Endothelial cell of umbilical vein (primary cell): ENCODE data around the gene PDE4B. TPM values are rescaled to one million over a fixed set of nuclear protein-coding genes. Genes with fewer than 3 reads are reported as not detected.

Experiments used
- BruUV-seq: library from RNA; stranded (reverse); fragments of 400-500 nt; replicated peaks from 2 replicates; lab custom pipeline; 2021; lab: Mats Ljungman, UMichigan
- CTCF ChIA-PET: fragments of 300-600, 350-600 bp; sonication (Branson Sonifier 250); formaldehyde crosslinking; loops from one replicate; lab custom pipeline; 2021; ENCODE audit warnings: antibody characterized with exemption, inconsistent platforms; lab: Charles Lee
- POLR2A ChIA-PET: fragments of 300-600, 350-600 bp; sonication (Branson Sonifier 250); formaldehyde crosslinking; loops from one replicate; lab custom pipeline; 2021; ENCODE audit warnings: antibody characterized with exemption, inconsistent platforms; lab: Charles Lee
- DNase-seq: peaks from one replicate; pipeline ENCODE4 v3.0.0-alpha.2; 2011; ENCODE audit warnings: low read depth, low spot score
- FAIRE-seq: peaks from 2 replicates; lab custom pipeline; 2011; peaks lifted over from hg19 to GRCh38; lab: Jason Lieb, UNC
- H2AFZ ChIP-seq: 2 replicates; pipeline ENCODE4 v1.6.0; 2012; ENCODE audit warnings: low read depth, low read length, control low read depth, inconsistent platforms
- H3K27ac ChIP-seq: 2 replicates; pipeline ENCODE4 v1.5.1; 2011; ENCODE audit warnings: low read depth, mild to moderate bottlenecking, control low read depth, low read length, moderate library complexity; ENCODE audit not compliant: insufficient read depth
- H3K27me3 ChIP-seq, 2 experiments: 2 replicates each; pipeline versions ENCODE4 v1.6.0 to v1.6.1; 2011; ENCODE audit warnings: low read length in 2 of 2, mixed read lengths in 1 of 2; ENCODE audit not compliant: control insufficient read depth in 2 of 2, insufficient read depth in 2 of 2
- H3K36me3 ChIP-seq, 2 experiments: 2 replicates in 1 of 2; 3 replicates in 1 of 2; pipeline ENCODE4 v1.5.1; 2011; ENCODE audit warnings: low read length in 2 of 2, mild to moderate bottlenecking in 1 of 2, moderate library complexity in 1 of 2; ENCODE audit not compliant: control insufficient read depth in 2 of 2, insufficient read depth in 2 of 2; ENCODE audit errors: extremely low read depth in 1 of 2
- H3K4me1 ChIP-seq: 3 replicates; pipeline ENCODE4 v1.5.1; 2011; ENCODE audit warnings: mild to moderate bottlenecking, low read length; ENCODE audit not compliant: control insufficient read depth, insufficient read depth; ENCODE audit errors: extremely low read depth
- H3K4me2 ChIP-seq: 2 replicates; pipeline ENCODE4 v1.6.1; 2011; ENCODE audit warnings: low read length, control low read depth, mixed read lengths; ENCODE audit not compliant: insufficient read depth
- H3K4me3 ChIP-seq, 3 experiments: fragments of 200-600 bp in 1 of 3; sonication (generic), shearing (Covaris generic) in 1 of 3; replicated peaks in 1 of 3; 2 replicates each; pipeline ENCODE4 v1.5.1; 2011 to 2016; ENCODE audit warnings: control low read depth in 3 of 3, low read length in 3 of 3, mild to moderate bottlenecking in 2 of 3, inconsistent platforms in 1 of 3, low read depth in 1 of 3, moderate library complexity in 1 of 3; ENCODE audit not compliant: insufficient read depth in 1 of 3
- H3K79me2 ChIP-seq: 2 replicates; pipeline ENCODE4 v1.6.0; 2012; ENCODE audit warnings: low read length, inconsistent platforms; ENCODE audit not compliant: control insufficient read depth, insufficient read depth
- H3K9ac ChIP-seq: replicated peaks from 2 replicates; pipeline ENCODE3; 2011; ENCODE audit warnings: low read length, control low read depth; ENCODE audit not compliant: insufficient read depth; ENCODE audit errors: extremely low read depth
- H3K9me1 ChIP-seq: replicated peaks from 3 replicates; pipeline ENCODE4 v1.6.0; 2011; ENCODE audit warnings: mild to moderate bottlenecking, low read length; ENCODE audit not compliant: control insufficient read depth, insufficient read depth; ENCODE audit errors: extremely low read depth
- H3K9me3 ChIP-seq: replicated peaks from 2 replicates; pipeline ENCODE4 v1.5.1; 2012; ENCODE audit warnings: low read length, inconsistent platforms; ENCODE audit not compliant: control insufficient read depth, insufficient read depth
- H4K20me1 ChIP-seq: replicated peaks from 2 replicates; pipeline ENCODE3; 2011; ENCODE audit warnings: mild to moderate bottlenecking, low read length; ENCODE audit not compliant: control insufficient read depth, insufficient read depth; ENCODE audit errors: extremely low read depth
- CTCF ChIP-seq, 2 donors: IDR thresholded peaks; 1 replicate in 1 of 2; 2 replicates in 1 of 2; pipeline ENCODE4 v1.5.1; 2011; ENCODE audit warnings: low read length in 2 of 2, mild to moderate bottlenecking in 2 of 2, moderate library complexity in 2 of 2, control low read depth in 1 of 2, inconsistent platforms in 1 of 2, low read depth in 1 of 2; ENCODE audit not compliant: insufficient read depth in 1 of 2; ENCODE audit errors: extremely low read depth in 1 of 2
- EZH2 ChIP-seq: IDR thresholded peaks from 2 replicates; pipeline ENCODE4 v1.6.1; 2012; ENCODE audit warnings: borderline replicate concordance, low read depth, mild to moderate bottlenecking, moderate library complexity, low read length, inconsistent platforms; ENCODE audit not compliant: severe bottlenecking
- FOS ChIP-seq: IDR thresholded peaks from 2 replicates; pipeline ENCODE4 v1.6.1; 2011; ENCODE audit warnings: mild to moderate bottlenecking, low read length, moderate library complexity, borderline replicate concordance; ENCODE audit not compliant: insufficient read depth
- GATA2 ChIP-seq: IDR thresholded peaks from 2 replicates; pipeline ENCODE4 v1.7.0; 2011; ENCODE audit warnings: low read depth, mild to moderate bottlenecking, moderate library complexity, mixed read lengths, low read length; ENCODE audit not compliant: insufficient read length, insufficient read depth
- JUN ChIP-seq: IDR thresholded peaks from 2 replicates; pipeline ENCODE4 v1.6.1; 2011; ENCODE audit warnings: borderline replicate concordance, low read depth; ENCODE audit not compliant: insufficient read length, insufficient read depth
- POLR2AphosphoS5 ChIP-seq: IDR thresholded peaks from 2 replicates; pipeline ENCODE4 v1.6.1; 2012; ENCODE audit warnings: low read depth, mild to moderate bottlenecking, control low read depth, low read length, moderate library complexity; ENCODE audit not compliant: insufficient read depth
- dilution Hi-C: fragments of 300-500 bp; cut with MboI; formaldehyde crosslinking; loops from one replicate; pipeline ENCODE4 v1.15.0; 2019; ENCODE audit warnings: low sequenced_read_pairs; ENCODE audit not compliant: extremely low pct_ligation_motif_present
- intact Hi-C: fragments of 100-400 bp; cut with micrococcal nuclease; formaldehyde crosslinking; loops from one replicate; pipeline ENCODE4 v1.10.0; 2022
- polyA plus RNA-seq, 4 experiments: library from polyadenylated mRNA; depleted of rRNA in 3 of 4; stranded (reverse) in 3 of 4; unstranded in 1 of 4; fragments of >200 nt; gene quantifications; 2 replicates each; pipeline versions ENCODE4 v1.2.1 to v1.2.3, GENCODE V29; 2011 to 2012; ENCODE audit warnings: missing spikeins in 1 of 4
- total RNA-seq: library from RNA; stranded (reverse); gene quantifications from 2 replicates; pipeline ENCODE4 v1.2.3, GENCODE V29; 2021

The PDE4B gene
- total and polyA plus RNA-seq, 2 donors (not counting 3 experiments of a cell fraction or from before 2014, with no cell fraction given): 63.5 to 69.8 TPM

DNA sequence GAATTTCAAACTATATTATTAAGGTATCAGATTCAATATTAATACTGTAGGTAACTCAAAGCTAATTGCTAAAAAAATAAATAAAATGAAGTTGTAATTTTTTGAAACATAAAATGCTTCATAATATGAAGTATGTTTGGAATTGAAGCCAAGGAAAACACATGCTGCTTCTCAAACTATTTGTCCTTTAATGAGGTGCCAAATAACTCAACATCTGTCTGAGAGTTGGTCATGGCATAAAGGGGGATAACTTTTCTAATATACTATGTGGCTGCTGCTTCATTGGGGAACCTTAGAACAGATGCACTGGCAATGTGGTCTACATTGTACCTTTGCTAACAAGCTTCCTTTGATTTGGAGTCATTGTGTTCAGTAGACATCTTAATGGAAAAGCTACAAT lies 96.7 kb downstream of the PDE4B start:
- Histone ChIP-seq H3K9me3 (no peaks in the 10 kb centered on the region), H3K4me3 (no peak overlapping the region), H3K27me3 (no peaks in the 10 kb centered on the region), H2AFZ (no peak overlapping the region), H3K36me3 (no peaks in the 10 kb centered on the region), H3K27ac (no peak overlapping the region), H3K4me2 (no peak overlapping the region), H3K79me2 (no peaks in the 10 kb centered on the region), H4K20me1 (no peaks in the 10 kb centered on the region), H3K9ac (no peak overlapping the region), H3K4me1 (no peaks in the 10 kb centered on the region), H3K9me1 (no peaks in the 10 kb centered on the region)
- ChIA-PET CTCF (interaction anchor here (1.1 kb wide), 1 partner anchor 15 kb away, joined by 4 read pairs; no protein-coding TSS in a partner anchor), POLR2A (no interaction called here)
- FAIRE-seq (no peak), DNase-seq (no peak)
- TF ChIP-seq GATA2: no peak
- no peak for TF ChIP-seq EZH2
- no peak for TF ChIP-seq FOS
- no peak for TF ChIP-seq POLR2AphosphoS5
- TF ChIP-seq CTCF (IDR thresholded peaks at IDR 0.05; ENCODE audit: extremely low read depth in 1 of 2, insufficient read depth in 1 of 2, low read depth in 1 of 2, low read length in 2 of 2): no peak
- TF ChIP-seq JUN: no peak
- no TSS peak for BruUV-seq
- dilution Hi-C loops: no loop called here
- intact Hi-C loops: no loop called here
